Hypothalamus (tissue), 51 donors: Measurements from ENCODE around the gene CASK.

ENCODE experiments used
- DNase-seq, 51 donors: peaks; one replicate each; lab custom pipeline; 2025; lab: John Stamatoyannopoulos, UW

The CASK gene

GRCh38 chrX:41917517-41917916, 5.8 kb downstream of the CASK start:
- DNase-seq = no peak

GRCh38 chrX:41913476-41913875, 9.9 kb downstream of the CASK start:
- DNase-seq = no peak

- DNase-seq = no peak
Observed at GRCh38 chrX:41912923-41913322, 10.4 kb downstream of the CASK start.

GRCh38 chrX:41909068-41909467, 14.3 kb downstream of the CASK start:
- no peak for DNase-seq

- DNase-seq = no peak
Observed at GRCh38 chrX:41906515-41907187, 16.7 kb downstream of the CASK start.

GRCh38 chrX:41903544-41903943, 19.8 kb downstream of the CASK start:
- no peak for DNase-seq

- no peak for DNase-seq
Observed at GRCh38 chrX:41900321-41900720, 23.0 kb downstream of the CASK start.

- no peak for DNase-seq
Observed at GRCh38 chrX:41895826-41896225, 27.5 kb downstream of the CASK start.

- no peak for DNase-seq
Observed at GRCh38 chrX:41890026-41890423, 33.3 kb downstream of the CASK start.

- no peak for DNase-seq
Observed at GRCh38 chrX:41889317-41890025, 33.9 kb downstream of the CASK start.

GRCh38 chrX:41887691-41888090, 35.7 kb downstream of the CASK start:
- DNase-seq = no peak

GRCh38 chrX:41885724-41886123, 37.6 kb downstream of the CASK start:
- no peak for DNase-seq

GRCh38 chrX:41881166-41881565, 42.2 kb downstream of the CASK start:
- DNase-seq = no peak

GRCh38 chrX:41877167-41877566, 46.2 kb downstream of the CASK start:
- no peak for DNase-seq

- DNase-seq = no peak
Observed at GRCh38 chrX:41875142-41875541, 48.2 kb downstream of the CASK start.

- no peak for DNase-seq
Observed at GRCh38 chrX:41870719-41871151, 52.6 kb downstream of the CASK start.

GRCh38 chrX:41868392-41868977, 54.9 kb downstream of the CASK start:
- DNase-seq = no peak

- DNase-seq = no peak
Observed at GRCh38 chrX:41863343-41864203, 59.8 kb downstream of the CASK start.

- DNase-seq = no peak
Observed at GRCh38 chrX:41862562-41863184, 60.7 kb downstream of the CASK start.

- DNase-seq = no peak
Observed at GRCh38 chrX:41858161-41858775, 65.1 kb downstream of the CASK start.
